ENCODE results near the gene LSM14B. TPM values are rescaled to one million over a fixed set of nuclear protein-coding genes. Genes with fewer than 3 reads are reported as not detected.

The LSM14B gene
- total RNA-seq, 1 experiment from 2014 or later: 51.3 TPM

- no peak for ATAC-seq
- Histone ChIP-seq H4K20me1 (ENCODE audit: insufficient read depth) (no peaks in the 10 kb centered on the region), H3K36me3 (ENCODE audit: control insufficient read depth in 1 of 2, insufficient read depth in 2 of 2, low read length in 2 of 2) (peaks cover 0 to 2% of the 10 kb centered on the region in 2 experiments; a peak in 2 of 4 replicates), H3K9me3 (ENCODE audit: control insufficient read depth in 1 of 2, insufficient read depth in 1 of 2, low read depth in 1 of 2, low read length in 2 of 2) (no peaks in the 10 kb centered on the region), H3K4me3 (replicated peaks in 1 of 2; ENCODE audit: low read depth in 1 of 2, low read length in 2 of 2) (peak overlapping the region; percentile 68 to 84), H2AFZ (ENCODE audit: low read depth, low read length, poor library complexity, severe bottlenecking) (no peak overlapping the region), H3K9ac (ENCODE audit: low read length) (peak overlapping the region; percentile 99), H3K79me2 (ENCODE audit: insufficient read depth, low read length) (peaks cover 49% of the 10 kb centered on the region), H3K4me2 (ENCODE audit: low read length) (peak overlapping the region; percentile 78), H3K4me1 (ENCODE audit: control insufficient read depth in 1 of 2, insufficient read depth in 2 of 2, low read length in 2 of 2) (peaks cover 6 to 17% of the 10 kb centered on the region in 2 experiments; a peak in 3 of 4 replicates), H3K9me2 (ENCODE audit: insufficient read depth) (no peaks in the 10 kb centered on the region), H3K27ac (ENCODE audit: low read depth, low read length) (peak overlapping the region; percentile 92), H3K27me3 (ENCODE audit: insufficient read depth, low read length) (no peaks in the 10 kb centered on the region)
- TSS peak; percentile 84 for BruUV-seq (replicated peaks)
- RAD21 ChIA-PET (ENCODE audit: low non-redundant PET in 1 of 2, low total read pairs in 2 of 2, uncharacterized antibody in 2 of 2, unreplicated experiment in 2 of 2): no interaction called here
- no peak for DNase-seq (ENCODE audit: low read depth, low spot score)
- POLR2A ChIA-PET: no interaction called here
- no peak for TF ChIP-seq EZH2 (IDR thresholded peaks at IDR 0.05)
- CTCF ChIA-PET: no interaction called here
- intact Hi-C loops (cut with micrococcal nuclease): loop anchor here (2.0 kb wide), 1 partner anchor 21 kb away; no protein-coding TSS in a partner anchor
These were observed 59.5 kb downstream of the LSM14B start for GRCh38 chr20:62181808-62182207.

- ChIA-PET POLR2A (no interaction called here), RAD21 (ENCODE audit: low non-redundant PET in 1 of 2, low total read pairs in 2 of 2, uncharacterized antibody in 2 of 2, unreplicated experiment in 2 of 2) (no interaction called here), CTCF (no interaction called here)
- H3K27ac ChIP-seq (ENCODE audit: low read depth, low read length): peak within 1 kb of the TSS; percentile 92
- TF ChIP-seq SIN3A (IDR thresholded peaks at IDR 0.05; ENCODE audit: low read depth) (peak; percentile 88), EGR1 (IDR thresholded peaks at IDR 0.05; ENCODE audit: low read depth) (0 out of 2 replicates have a peak, but pooled peaks have one; percentile 33), YY1 (IDR thresholded peaks at IDR 0.05; ENCODE audit: extremely low read depth, insufficient replicate concordance, low read depth, low read length) (no peak), POLR2A (IDR thresholded peaks at IDR 0.05; ENCODE audit: borderline replicate concordance, extremely low read depth, insufficient read depth, insufficient read length) (peak; percentile 87), SP1 (IDR thresholded peaks at IDR 0.05; ENCODE audit: low read depth) (no peak; the same call in 1 of the 2 replicates), ZFX (IDR thresholded peaks at IDR 0.05) (peak; percentile 93; the same call in 1 of the 2 replicates), JUND (IDR thresholded peaks at IDR 0.05) (0 out of 2 replicates have a peak, but pooled peaks have one; percentile 1), RAD21 (IDR thresholded peaks at IDR 0.05; ENCODE audit: low read depth) (peak; percentile 20; the same call in 1 of the 2 replicates), ELF1 (IDR thresholded peaks at IDR 0.05; ENCODE audit: borderline replicate concordance, low read depth) (peak; percentile 77), FOSL1 (IDR thresholded peaks at IDR 0.05; ENCODE audit: low read depth) (no peak), POLR2AphosphoS5 (IDR thresholded peaks at IDR 0.05; ENCODE audit: low read depth, low read length) (peak; percentile 97), SRF (IDR thresholded peaks at IDR 0.05; ENCODE audit: low read depth) (peak; percentile 90)
- TF ChIP-seq, protein P1, sequence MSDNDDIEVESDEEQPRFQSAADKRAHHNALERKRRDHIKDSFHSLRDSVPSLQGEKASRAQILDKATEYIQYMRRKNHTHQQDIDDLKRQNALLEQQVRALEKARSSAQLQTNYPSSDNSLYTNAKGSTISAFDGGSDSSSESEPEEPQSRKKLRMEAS (IDR thresholded peaks at IDR 0.05): peak; percentile 75
- H3K36me3 ChIP-seq (ENCODE audit: control insufficient read depth in 1 of 2, insufficient read depth in 2 of 2, low read length in 2 of 2): peaks cover 0 to 2% of the 10 kb centered on the region in 2 experiments; a peak in 2 of 4 replicates
- peak within 1 kb of the TSS; percentile 68 to 84 for H3K4me3 ChIP-seq (replicated peaks in 1 of 2; ENCODE audit: low read depth in 1 of 2, low read length in 2 of 2)
- peak within 1 kb of the TSS; percentile 99 for H3K9ac ChIP-seq (ENCODE audit: low read length)
- H3K79me2 ChIP-seq (ENCODE audit: insufficient read depth, low read length): peaks cover 59% of the 10 kb centered on the region
- H3K4me1 ChIP-seq (ENCODE audit: control insufficient read depth in 1 of 2, insufficient read depth in 2 of 2, low read length in 2 of 2): peaks cover 6 to 17% of the 10 kb centered on the region in 2 experiments; a peak in 3 of 4 replicates
- H3K9me2 ChIP-seq (ENCODE audit: insufficient read depth): no peaks in the 10 kb centered on the region
- no TSS peak for BruUV-seq (replicated peaks)
- no peaks in the 10 kb centered on the region for H3K27me3 ChIP-seq (ENCODE audit: insufficient read depth, low read length)
- DNase-seq (ENCODE audit: low read depth, low spot score) (peak; percentile 89), ATAC-seq (peak; percentile 95)
- H4K20me1 ChIP-seq (ENCODE audit: insufficient read depth): no peaks in the 10 kb centered on the region
- intact Hi-C loops (cut with micrococcal nuclease): loop anchor here (2.0 kb wide), 1 partner anchor 22 kb away; no protein-coding TSS in a partner anchor
- H3K4me2 ChIP-seq (ENCODE audit: low read length): peak within 1 kb of the TSS; percentile 78
- H3K9me3 ChIP-seq (ENCODE audit: control insufficient read depth in 1 of 2, insufficient read depth in 1 of 2, low read depth in 1 of 2, low read length in 2 of 2): no peaks in the 10 kb centered on the region
- H2AFZ ChIP-seq (ENCODE audit: low read depth, low read length, poor library complexity, severe bottlenecking): no peak within 1 kb of the TSS
These were observed 60.5 kb downstream of the LSM14B start, which contains the start of gene MTG2 for GRCh38 chr20:62182469-62183425. MTG2 (plus strand) TSS chr20:62183028; CDS start chr20:62193421, 10,393 bp downstream.
